A204.1 (cell line): ENCODE measurements around the gene KCNK10.

Source experiments
- FAIRE-seq: peaks from 2 replicates; lab custom pipeline; 2012; peaks lifted over from hg19 to GRCh38; lab: Jason Lieb, UNC

Gene KCNK10

GRCh38 chr14:88323086-88323522 lies at the start of gene KCNK10:
TSS of gene KCNK10 (minus strand) at chr14:88323269. CDS start at chr14:88322798, 471 bp downstream.
- no peak for FAIRE-seq

GRCh38 chr14:88369496-88369895 lies 46.4 kb upstream of the KCNK10 start:
- FAIRE-seq, result no peak

- FAIRE-seq, result no peak
Observed at GRCh38 chr14:88364710-88365413, 41.8 kb upstream of the KCNK10 start.

GRCh38 chr14:88363644-88364043 lies 40.6 kb upstream of the KCNK10 start:
- no peak for FAIRE-seq

GRCh38 chr14:88359500-88359899 lies 36.4 kb upstream of the KCNK10 start:
- no peak for FAIRE-seq

DNA sequence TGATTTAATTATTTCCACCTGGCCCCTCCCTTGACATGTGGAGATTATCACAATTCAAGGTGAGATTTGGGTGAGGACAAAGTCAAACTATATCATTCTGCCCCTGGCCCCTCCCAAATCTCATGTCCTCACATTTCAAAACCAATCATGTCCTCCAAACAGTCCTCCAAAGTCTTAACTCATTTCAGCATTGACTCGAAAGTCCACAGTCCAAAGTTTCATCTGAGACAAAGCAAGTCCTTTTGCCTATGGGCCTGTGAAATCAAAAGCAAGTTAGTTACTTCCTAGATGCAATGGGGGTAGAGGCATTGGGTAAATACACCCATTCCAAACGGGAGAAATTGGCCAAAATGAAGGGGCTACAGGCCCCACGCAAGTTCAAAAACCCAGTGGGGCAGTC lies 31.3 kb upstream of the KCNK10 start:
- FAIRE-seq, result no peak

DNA sequence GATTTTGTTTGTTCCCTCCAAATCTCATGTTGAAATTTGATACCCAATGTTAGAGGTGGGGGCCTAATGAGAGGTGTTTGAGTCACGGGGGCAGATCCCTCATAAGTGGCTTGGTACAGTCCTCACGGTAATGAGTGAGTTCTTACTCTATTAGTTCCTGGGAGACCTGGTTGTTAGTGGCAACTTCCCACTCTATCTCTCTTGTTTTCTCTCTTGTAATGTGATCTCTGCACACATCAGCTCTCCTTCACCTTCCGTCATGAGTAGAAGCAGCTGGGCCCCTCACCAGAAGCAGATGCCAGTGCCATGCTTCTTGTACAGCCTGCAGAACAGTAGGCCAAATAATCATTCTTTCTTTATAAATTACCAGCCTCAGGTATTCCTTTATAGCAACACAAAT lies 29.6 kb upstream of the KCNK10 start:
- no peak for FAIRE-seq

- FAIRE-seq, result no peak
Observed at GRCh38 chr14:88351966-88352691, 29.1 kb upstream of the KCNK10 start.

GRCh38 chr14:88348546-88348945 lies 25.5 kb upstream of the KCNK10 start:
- no peak for FAIRE-seq

DNA sequence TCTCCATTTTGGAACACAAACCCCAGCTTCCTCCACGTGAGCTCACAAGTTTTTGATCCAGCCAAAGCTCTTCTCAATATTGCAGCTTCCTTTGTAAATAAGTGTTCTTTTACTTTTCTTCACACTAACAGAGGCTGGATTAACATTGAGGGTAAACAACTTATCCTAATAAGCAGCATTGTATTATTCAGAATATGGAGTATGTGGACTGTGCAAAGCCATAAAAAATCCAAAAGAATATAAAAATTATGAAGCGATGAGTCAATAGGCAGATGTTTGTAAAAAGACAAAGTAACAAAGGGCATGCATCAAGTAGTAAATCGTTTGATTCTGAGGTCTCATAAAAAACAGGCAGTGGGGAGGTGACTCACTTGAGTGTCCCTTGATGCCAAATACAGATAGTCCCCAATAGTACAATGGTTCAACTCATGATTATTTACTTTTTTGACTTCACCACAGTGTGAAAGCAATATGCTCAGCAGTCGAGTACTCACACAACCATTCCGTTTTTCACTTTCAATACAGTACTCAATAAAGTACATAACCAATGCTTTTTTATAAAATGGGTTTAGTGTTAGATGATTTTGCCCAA lies 23.1 kb upstream of the KCNK10 start:
- no peak for FAIRE-seq

DNA sequence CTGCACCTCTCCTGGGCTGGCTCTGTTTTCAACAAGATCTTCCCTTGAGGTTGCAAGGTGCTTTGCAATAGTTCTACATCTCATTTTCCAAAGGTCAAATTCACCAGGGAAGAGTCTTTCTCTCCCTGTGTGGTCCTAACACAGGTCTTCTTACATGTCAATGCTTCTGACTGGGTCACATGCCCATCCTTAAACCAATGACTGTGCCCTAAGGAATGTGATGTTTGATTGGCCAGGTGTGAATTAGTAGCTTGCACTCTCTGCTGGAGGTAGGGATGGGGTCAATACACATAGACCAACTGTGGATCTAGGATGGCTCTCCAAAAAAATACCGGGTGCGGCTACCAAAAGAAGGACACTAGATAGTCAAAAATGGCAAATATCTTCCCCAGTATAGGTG lies 19.9 kb upstream of the KCNK10 start:
- no peak for FAIRE-seq

- peak; percentile 99 for FAIRE-seq
Observed at GRCh38 chr14:88340357-88340756, 17.3 kb upstream of the KCNK10 start.

GRCh38 chr14:88333036-88333435 lies 10.0 kb upstream of the KCNK10 start:
- FAIRE-seq, result no peak

- no peak for FAIRE-seq
Observed at GRCh38 chr14:88327497-88327896, 4.4 kb upstream of the KCNK10 start.

DNA sequence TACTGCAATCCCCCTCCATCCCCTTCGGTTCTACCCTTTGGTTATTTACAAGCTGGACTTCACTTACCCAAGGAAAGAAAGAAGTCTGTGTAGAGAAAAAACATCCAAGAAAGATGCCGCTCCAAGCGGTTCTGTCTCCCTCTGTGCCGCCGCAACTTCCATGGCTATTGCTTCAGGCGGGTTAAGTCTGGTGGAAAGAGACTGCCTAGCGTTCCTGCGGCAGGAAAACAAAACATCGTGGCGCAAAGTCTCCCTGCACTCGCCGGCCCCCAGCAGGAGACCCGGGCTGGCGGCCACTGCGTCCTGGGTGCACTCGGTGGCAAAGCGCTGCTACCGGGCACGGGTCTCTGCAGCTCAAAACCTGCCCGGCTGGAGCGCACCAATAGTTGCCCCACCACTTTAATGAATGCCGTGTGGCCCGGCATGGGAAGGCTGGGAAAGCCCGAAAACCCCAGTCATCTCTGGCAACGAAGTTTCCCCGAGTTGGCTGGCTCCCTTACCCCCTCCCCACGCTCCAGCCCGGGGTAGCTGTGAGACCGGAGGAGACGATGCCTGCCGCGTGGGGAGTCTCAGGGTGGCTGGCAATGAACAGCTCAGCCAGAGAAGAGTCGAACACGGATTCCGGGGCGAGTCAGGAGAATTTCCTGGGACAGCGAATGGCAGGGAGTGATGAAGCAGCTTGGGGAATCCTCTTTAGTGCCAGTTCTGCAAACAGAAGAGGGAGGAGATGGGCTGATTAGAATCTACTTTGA lies 3.5 kb upstream of the KCNK10 start:
- no peak for FAIRE-seq

DNA sequence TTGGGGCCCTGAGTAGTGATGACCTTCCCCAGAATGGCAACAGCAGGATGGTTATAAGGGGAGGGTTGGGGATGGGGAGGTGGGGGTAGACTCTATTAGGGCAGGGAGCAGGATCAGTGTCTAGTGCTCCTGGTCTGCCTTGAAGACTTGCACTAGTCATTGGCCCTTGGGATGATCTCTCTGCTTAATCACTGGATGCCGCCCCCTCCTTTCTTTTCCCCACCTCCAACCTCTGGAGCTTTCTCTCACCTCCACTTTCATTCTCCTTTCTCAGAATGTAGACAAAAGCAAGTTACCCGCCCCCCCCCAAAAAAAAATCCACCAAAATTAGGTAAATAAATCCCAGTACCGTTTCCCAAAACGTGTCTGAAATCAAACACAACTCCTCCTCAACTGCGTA lies 2.8 kb upstream of the KCNK10 start:
- no peak for FAIRE-seq

GRCh38 chr14:88324930-88325329 lies 1.9 kb upstream of the KCNK10 start:
- no peak for FAIRE-seq

GRCh38 chr14:88324491-88324890 lies 1.4 kb upstream of the KCNK10 start:
- FAIRE-seq, result no peak

DNA sequence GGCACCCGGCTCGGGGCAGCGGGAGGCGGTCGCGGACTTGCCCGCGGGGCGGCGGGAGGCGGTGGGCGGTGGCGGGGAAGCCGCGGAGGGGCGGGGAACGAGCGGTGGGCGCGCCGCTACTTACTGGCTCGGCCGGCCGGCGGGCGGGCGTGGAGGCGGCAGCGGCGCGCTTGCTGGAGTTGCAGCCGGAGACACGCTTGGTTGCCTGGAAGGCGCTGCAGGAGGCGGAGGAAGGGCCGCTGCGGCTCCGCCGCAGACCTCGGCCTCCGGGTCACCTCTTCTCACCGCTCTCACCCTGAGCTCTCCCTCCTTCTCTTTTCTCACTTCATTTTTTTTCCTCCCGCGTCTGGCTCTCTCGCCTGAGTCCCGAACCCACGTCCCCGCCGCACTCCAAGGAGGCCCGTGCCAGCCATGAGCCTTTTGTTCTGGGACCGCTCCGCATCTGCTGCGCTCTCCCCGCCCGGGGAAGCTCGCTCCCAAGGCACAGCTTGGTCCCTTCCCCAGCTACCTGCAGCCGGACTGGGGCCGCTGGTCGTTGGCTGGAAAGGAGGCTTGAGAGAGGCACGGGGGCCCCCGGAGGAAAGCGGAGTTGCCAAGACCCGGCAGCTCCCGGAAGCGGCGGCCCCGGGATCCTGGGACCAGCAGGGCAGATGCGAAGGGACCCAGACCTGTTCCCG lies 592 bp upstream of the KCNK10 start:
- no peak for FAIRE-seq

DNA sequence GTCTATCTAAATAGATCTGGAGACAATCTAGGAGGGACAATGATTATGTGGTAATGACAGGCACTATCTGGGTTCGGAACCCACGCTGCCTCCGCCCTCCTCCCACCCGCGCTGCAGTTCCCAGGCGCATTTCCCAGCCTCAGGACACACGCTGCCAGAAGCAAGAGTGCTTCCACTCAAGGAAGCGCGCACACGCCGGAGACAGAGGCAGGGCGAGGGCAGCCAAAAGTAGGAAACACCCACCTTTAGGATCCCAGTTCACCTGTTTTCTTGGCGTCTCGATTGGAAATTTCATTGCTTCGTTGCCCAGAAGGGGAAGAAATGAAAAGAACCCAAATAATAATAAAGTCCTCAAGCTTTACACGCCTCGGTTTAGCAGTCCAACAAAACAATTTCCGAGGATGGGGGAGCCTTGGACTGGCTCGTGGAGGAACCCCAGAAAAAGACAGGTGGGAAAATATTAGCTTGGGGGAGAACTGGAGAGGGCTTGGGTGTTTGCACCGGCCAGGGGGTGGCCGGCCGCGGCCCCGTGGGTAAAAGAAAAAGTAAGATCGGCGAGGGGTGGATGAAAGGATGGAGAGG lies 474 bp downstream of the KCNK10 start:
- FAIRE-seq, result no peak

DNA sequence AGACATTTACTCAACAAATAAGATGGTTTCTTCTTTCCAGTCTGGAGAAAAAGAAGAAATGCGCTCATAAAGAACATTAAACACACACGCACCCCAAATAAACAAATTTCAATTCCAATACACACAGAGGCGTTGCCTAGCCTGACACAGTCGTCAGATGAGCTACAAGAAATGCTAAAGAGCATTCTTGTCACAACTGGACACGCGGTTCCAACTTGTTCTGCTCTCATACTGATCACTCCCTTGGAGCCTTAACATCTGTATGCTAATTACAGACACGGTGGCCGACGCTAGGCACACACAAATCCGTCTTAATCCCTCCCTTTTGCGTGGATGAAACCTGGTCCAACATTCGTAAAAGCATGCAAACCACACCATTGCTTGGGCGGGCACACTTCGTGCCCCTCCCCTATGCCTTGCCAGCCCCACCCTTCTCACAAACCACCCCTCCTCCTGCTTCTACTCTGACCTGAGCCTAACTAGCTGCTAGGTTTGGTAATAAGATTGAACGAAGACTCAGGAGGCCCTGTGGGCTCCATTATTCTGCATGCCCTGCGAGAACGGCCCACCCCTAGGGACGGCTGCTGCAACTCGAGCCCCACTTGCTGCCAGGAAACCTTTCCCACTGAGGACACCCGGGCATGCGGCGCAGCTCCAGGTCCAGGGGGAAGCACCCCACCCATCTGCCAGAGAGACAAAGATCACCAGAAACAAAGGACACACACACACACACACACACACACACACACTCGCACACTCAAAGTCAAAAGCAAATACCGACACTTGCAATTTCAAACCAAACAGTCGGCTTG lies 1.2 kb downstream of the KCNK10 start:
- no peak for FAIRE-seq
